Measurements from ENCODE around the gene CPLX4.

DNA sequence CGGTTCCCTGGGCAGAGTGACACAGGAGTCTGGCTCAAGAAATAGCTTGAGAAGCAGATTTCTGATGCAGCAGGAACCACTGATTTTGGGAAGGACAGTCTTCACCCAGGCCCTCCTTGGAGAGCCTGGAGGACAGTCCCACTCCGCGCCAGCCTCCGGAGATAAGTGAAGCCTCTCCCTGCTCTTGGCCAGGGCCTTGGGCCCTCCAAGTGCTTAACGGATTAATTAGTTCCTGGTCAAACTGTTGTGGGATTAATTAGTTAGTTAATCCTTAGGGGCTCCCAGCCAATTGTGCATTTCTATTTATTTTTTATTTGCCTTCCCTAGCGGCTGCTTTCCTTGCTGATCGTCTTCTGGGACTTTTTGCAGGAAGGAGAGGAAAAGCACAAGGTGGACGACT is 19.6 kb downstream of the CPLX4 start:
- no peak for TF ChIP-seq EP300 (IDR thresholded peaks at IDR 0.05; ENCODE audit: borderline replicate concordance)
- TF ChIP-seq CEBPB (IDR thresholded peaks at IDR 0.05): no peak
